Loucy (cell line): ENCODE results near the gene PPP1R12B.
"Not testable (repeated sequence)": the region's sequence is repeated elsewhere in the genome, so short reads cannot be mapped to it uniquely, and the experiment has no call there.

Experiments used
- H2AFZ ChIP-seq: fragments of 200-600 bp; sonication (generic); 2 replicates; pipeline ENCODE4 v1.6.0; 2016; ENCODE audit warnings: antibody characterized with exemption, mild to moderate bottlenecking, low read length, moderate library complexity
- H3F3A ChIP-seq: fragments of 200-600 bp; 2 replicates; pipeline ENCODE4 v1.6.0; 2016; ENCODE audit warnings: antibody characterized with exemption, low read depth, mild to moderate bottlenecking
- H3K27me3 ChIP-seq: fragments of 200-600 bp; sonication (generic); 2 replicates; pipeline ENCODE4 v1.6.1; 2014; ENCODE audit warnings: low read length, mild to moderate bottlenecking; ENCODE audit not compliant: insufficient read depth, poor library complexity, severe bottlenecking
- H3K36me3 ChIP-seq: fragments of 200-600 bp; sonication (generic); 2 replicates; pipeline ENCODE4 v1.6.1; 2016; ENCODE audit warnings: low read length; ENCODE audit not compliant: insufficient read depth
- H3K4me1 ChIP-seq: fragments of 200-600 bp; sonication (generic); 2 replicates; pipeline ENCODE4 v1.5.1; 2014; ENCODE audit warnings: low read length, mild to moderate bottlenecking; ENCODE audit not compliant: insufficient read depth, poor library complexity, severe bottlenecking
- H3K4me2 ChIP-seq: fragments of 200-600 bp; sonication (generic); 2 replicates; pipeline ENCODE4 v1.6.0; 2014; ENCODE audit warnings: antibody characterized with exemption, low read length, low read depth, mild to moderate bottlenecking; ENCODE audit not compliant: poor library complexity, severe bottlenecking
- H3K4me3 ChIP-seq: fragments of 200-600 bp; sonication (generic); 2 replicates; pipeline ENCODE4 v1.5.1; 2014; ENCODE audit warnings: low read length, mild to moderate bottlenecking, mixed read lengths; ENCODE audit not compliant: poor library complexity, severe bottlenecking
- H3K79me2 ChIP-seq: fragments of 200-600 bp; sonication (generic); 2 replicates; pipeline ENCODE4 v1.6.1; 2014; ENCODE audit warnings: low read length; ENCODE audit not compliant: insufficient read depth
- H3K9ac ChIP-seq: fragments of 200-600 bp; sonication (generic); 2 replicates; pipeline ENCODE4 v1.6.0; 2014; ENCODE audit warnings: mild to moderate bottlenecking, low read depth, low read length, moderate library complexity; ENCODE audit not compliant: poor library complexity, severe bottlenecking
- H3K9me2 ChIP-seq: fragments of 200-600 bp; sonication (generic); replicated peaks from 2 replicates; pipeline ENCODE4 v1.6.1; 2016; ENCODE audit warnings: low read depth, low read length, mixed read lengths
- H3K9me3 ChIP-seq: fragments of 200-600 bp; sonication (generic); 2 replicates; pipeline ENCODE4 v1.6.1; 2014; ENCODE audit warnings: mild to moderate bottlenecking, antibody characterized with exemption, low read length, low read depth; ENCODE audit not compliant: insufficient read depth
- H4K20me1 ChIP-seq: fragments of 200-600 bp; sonication (generic); 2 replicates; pipeline ENCODE4 v1.6.0; 2014; ENCODE audit warnings: antibody characterized with exemption, low read length, mild to moderate bottlenecking; ENCODE audit not compliant: insufficient read depth, poor library complexity, severe bottlenecking
- CTCF ChIP-seq: fragments of 200-600 bp; sonication (generic); conservative IDR thresholded peaks from 2 replicates; pipeline ENCODE4 v1.5.1; 2014; ENCODE audit warnings: mild to moderate bottlenecking, antibody characterized with exemption, low read length
- EZH2phosphoT487 ChIP-seq: fragments of 200-600 bp; IDR thresholded peaks from 2 replicates; pipeline ENCODE4 v1.6.1; 2018; ENCODE audit warnings: antibody characterized with exemption, mild to moderate bottlenecking, moderate library complexity, borderline replicate concordance

Gene PPP1R12B

GRCh38 chr1:202376247-202376646, 27.7 kb downstream of the PPP1R12B start:
- Histone ChIP-seq H3K9ac (no peak overlapping the region), H3K9me2 (no peaks in the 10 kb centered on the region), H3K4me3 (no peak overlapping the region), H4K20me1 (peaks cover 2% of the 10 kb centered on the region), H3K4me1 (peaks cover 8% of the 10 kb centered on the region), H3F3A (no peaks in the 10 kb centered on the region), H2AFZ (no peak overlapping the region), H3K36me3 (no peaks in the 10 kb centered on the region), H3K79me2 (peaks cover 10% of the 10 kb centered on the region; the same call in 1 of the 2 replicates), H3K4me2 (no peak overlapping the region), H3K27me3 (no peaks in the 10 kb centered on the region), H3K9me3 (no peaks in the 10 kb centered on the region)
- TF ChIP-seq EZH2phosphoT487 (no peak), CTCF (no peak)

- H3K27me3 ChIP-seq, H3K4me2 ChIP-seq, H3K36me3 ChIP-seq, H3F3A ChIP-seq, H3K9me3 ChIP-seq, H3K4me1 ChIP-seq, H3K9me2 ChIP-seq, H4K20me1 ChIP-seq, H2AFZ ChIP-seq, H3K4me3 ChIP-seq, H3K9ac ChIP-seq: not testable (repeated sequence)
- TF ChIP-seq CTCF = peak; percentile 39; the same call in 1 of the 2 replicates
- peaks cover 12% of the 10 kb centered on the region; the same call in 1 of the 2 replicates for H3K79me2 ChIP-seq
Measured at GRCh38 chr1:202379884-202380529, 31.5 kb downstream of the PPP1R12B start.

GRCh38 chr1:202380535-202380934, 32.0 kb downstream of the PPP1R12B start:
- H3K27me3 ChIP-seq, H3K36me3 ChIP-seq, H3K79me2 ChIP-seq, H4K20me1 ChIP-seq, H3F3A ChIP-seq, H3K9me3 ChIP-seq, H3K9me2 ChIP-seq, H3K4me1 ChIP-seq, H3K4me2 ChIP-seq, H3K4me3 ChIP-seq, H2AFZ ChIP-seq, H3K9ac ChIP-seq: not testable (repeated sequence)

GRCh38 chr1:202381867-202382266, 33.4 kb downstream of the PPP1R12B start:
- not testable (repeated sequence) for H3K79me2 ChIP-seq, H3K9ac ChIP-seq, H3K4me2 ChIP-seq, H3K9me2 ChIP-seq, H3K4me1 ChIP-seq, H3K9me3 ChIP-seq, H3K4me3 ChIP-seq, H3F3A ChIP-seq, H2AFZ ChIP-seq, H3K27me3 ChIP-seq, H4K20me1 ChIP-seq, H3K36me3 ChIP-seq

- not testable (repeated sequence) for H3K27me3 ChIP-seq, H3K79me2 ChIP-seq, H3K9ac ChIP-seq, H3K36me3 ChIP-seq, H3K4me1 ChIP-seq, H3K9me3 ChIP-seq, H4K20me1 ChIP-seq, H3K4me2 ChIP-seq, H3F3A ChIP-seq, H3K9me2 ChIP-seq, H3K4me3 ChIP-seq, H2AFZ ChIP-seq
Measured at GRCh38 chr1:202395831-202396230, 47.3 kb downstream of the PPP1R12B start.
